Keratinocyte (primary cell): ENCODE measurements around the gene PLB1. TPM values are rescaled to one million over a fixed set of nuclear protein-coding genes. Genes with fewer than 3 reads are reported as not detected.

Experiments used
- DNase-seq: peaks from one replicate; pipeline ENCODE4 v3.0.0-alpha.2; 2011; ENCODE audit warnings: low read depth, missing footprints, low spot score
- FAIRE-seq: peaks from 2 replicates; lab custom pipeline; 2011; peaks lifted over from hg19 to GRCh38; lab: Jason Lieb, UNC
- H2AFZ ChIP-seq: 2 replicates; pipeline ENCODE4 v1.6.0; 2012; ENCODE audit warnings: low read length, control low read depth, inconsistent platforms; ENCODE audit not compliant: control insufficient read depth
- H3K27ac ChIP-seq: 2 replicates; pipeline ENCODE4 v1.5.1; 2011; ENCODE audit warnings: low read length; ENCODE audit not compliant: control insufficient read depth, insufficient read depth
- H3K27me3 ChIP-seq: 3 replicates; pipeline ENCODE4 v1.6.0; 2011; ENCODE audit warnings: low read length; ENCODE audit not compliant: control insufficient read depth, insufficient read depth; ENCODE audit errors: extremely low read depth
- H3K36me3 ChIP-seq, 2 experiments: 2 replicates in 1 of 2; 3 replicates in 1 of 2; pipeline ENCODE4 v1.5.1; 2011; ENCODE audit warnings: low read length in 2 of 2, mild to moderate bottlenecking in 1 of 2; ENCODE audit not compliant: control insufficient read depth in 2 of 2, insufficient read depth in 2 of 2; ENCODE audit errors: extremely low read depth in 1 of 2
- H3K4me1 ChIP-seq: 3 replicates; pipeline ENCODE4 v1.5.1; 2011; ENCODE audit warnings: low read length; ENCODE audit not compliant: control insufficient read depth, insufficient read depth; ENCODE audit errors: extremely low read depth
- H3K4me2 ChIP-seq: 3 replicates; pipeline ENCODE4 v1.6.0; 2011; ENCODE audit warnings: low read depth, low read length; ENCODE audit not compliant: control insufficient read depth, insufficient read depth; ENCODE audit errors: extremely low read depth
- H3K4me3 ChIP-seq, 3 experiments: fragments of 200-600 bp in 1 of 3; sonication (generic) in 1 of 3; 2 replicates in 2 of 3; 3 replicates in 1 of 3; pipeline ENCODE4 v1.5.1; 2011 to 2016; ENCODE audit warnings: low read length in 3 of 3, mild to moderate bottlenecking in 3 of 3, control low read depth in 2 of 3, inconsistent platforms in 1 of 3, low read depth in 1 of 3, mixed read lengths in 1 of 3, mixed run types in 1 of 3, moderate library complexity in 1 of 3; ENCODE audit not compliant: control insufficient read depth in 2 of 3, insufficient read depth in 2 of 3; ENCODE audit errors: extremely low read depth in 1 of 3
- H3K79me2 ChIP-seq: 2 replicates; pipeline ENCODE4 v1.6.0; 2012; ENCODE audit warnings: low read length; ENCODE audit not compliant: control insufficient read depth, insufficient read depth
- H3K9ac ChIP-seq: 3 replicates; pipeline ENCODE4 v1.6.0; 2011; ENCODE audit warnings: low read length; ENCODE audit not compliant: control insufficient read depth, insufficient read depth; ENCODE audit errors: extremely low read depth
- H3K9me1 ChIP-seq: 3 replicates; pipeline ENCODE4 v1.6.0; 2011; ENCODE audit warnings: low read length; ENCODE audit not compliant: control insufficient read depth, insufficient read depth; ENCODE audit errors: extremely low read depth
- H3K9me3 ChIP-seq: 2 replicates; pipeline ENCODE4 v1.5.1; 2012; ENCODE audit warnings: low read depth, low read length; ENCODE audit not compliant: control insufficient read depth
- H4K20me1 ChIP-seq: 3 replicates; pipeline ENCODE4 v1.6.0; 2011; ENCODE audit warnings: low read length; ENCODE audit not compliant: control insufficient read depth, insufficient read depth; ENCODE audit errors: extremely low read depth
- EZH2 ChIP-seq: IDR thresholded peaks from one replicate; pipeline ENCODE4 v1.6.1; 2012; ENCODE audit warnings: inconsistent platforms, mild to moderate bottlenecking, low read length, moderate library complexity
- dilution Hi-C: fragments of 300-500 bp; cut with MboI; formaldehyde crosslinking; loops from one replicate; pipeline ENCODE4 v1.7.0; 2020; ENCODE audit warnings: low sequenced_read_pairs; ENCODE audit not compliant: extremely low pct_ligation_motif_present
- polyA plus RNA-seq, 5 experiments: library from polyadenylated mRNA; depleted of rRNA in 3 of 5; stranded (reverse) in 3 of 5; stranded (forward) in 1 of 5; unstranded in 1 of 5; fragments of >200 nt; gene quantifications; 1 replicate in 1 of 5; 2 replicates in 3 of 5; 3 replicates in 1 of 5; pipeline versions ENCODE4 v1.2.1 to v1.2.3, GENCODE V29; 2011 to 2012; ENCODE audit warnings: missing spikeins in 2 of 5, low read depth in 1 of 5, low replicate concordance in 1 of 5
- TF ChIP-seq, protein P1 (sequence below), 3 experiments: IDR thresholded peaks in 1 of 3; conservative IDR thresholded peaks in 1 of 3; optimal IDR thresholded peaks in 1 of 3; 2 replicates in 2 of 3; 3 replicates in 1 of 3; pipeline versions ENCODE3 to v1.5.1; 2011; ENCODE audit warnings: low read length in 3 of 3, mild to moderate bottlenecking in 3 of 3, moderate library complexity in 2 of 3, control low read depth in 1 of 3, inconsistent platforms in 1 of 3; ENCODE audit not compliant: insufficient read depth in 2 of 3; ENCODE audit errors: extremely low read depth in 1 of 3

The PLB1 gene
- polyA plus RNA-seq, 1 donor (not counting 4 experiments of a cell fraction or from before 2014, with no cell fraction given) = 6.7 TPM

DNA sequence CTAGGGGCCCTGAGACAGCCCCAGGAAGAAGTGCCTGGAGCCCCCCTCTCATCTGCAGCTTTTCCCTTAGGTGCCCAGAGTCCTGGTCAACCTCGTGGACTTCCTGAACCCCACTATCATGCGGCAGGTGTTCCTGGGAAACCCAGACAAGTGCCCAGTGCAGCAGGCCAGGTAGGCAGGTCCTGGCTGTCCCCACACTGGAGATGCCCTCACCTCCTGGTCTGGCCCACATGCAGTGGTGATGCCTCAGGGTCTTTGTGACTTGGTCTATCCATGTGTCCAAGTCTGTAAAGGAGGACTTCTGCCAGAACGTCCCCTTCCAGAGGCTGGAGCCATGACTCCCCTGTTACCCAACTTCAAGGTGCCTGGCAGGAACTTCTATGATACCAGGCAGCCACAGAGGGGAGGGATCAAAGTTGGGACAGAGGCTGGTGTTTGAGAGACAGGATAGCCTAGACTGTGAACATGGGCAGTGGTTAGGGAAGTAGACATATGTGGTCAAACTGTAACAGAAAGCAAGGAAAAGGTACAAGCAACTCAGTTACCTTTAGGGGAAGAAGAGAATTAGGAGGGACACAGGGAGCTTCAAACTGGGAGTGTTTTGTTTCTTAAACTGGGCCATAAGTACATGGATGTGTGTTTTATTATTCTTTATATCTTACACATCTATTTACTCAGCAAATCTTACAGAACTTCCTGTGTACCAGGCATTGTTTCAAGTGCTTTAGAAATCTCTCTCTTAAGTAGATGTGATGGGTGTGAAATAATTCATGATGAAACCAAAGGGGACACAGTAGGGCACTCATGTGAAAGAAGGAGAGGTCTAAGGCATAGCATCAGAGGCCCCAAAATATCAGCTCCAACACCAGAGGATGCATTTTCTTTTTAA lies 107.1 kb downstream of the PLB1 start:
- DNase-seq (no peak), FAIRE-seq (no peak)
- no peaks in the 10 kb centered on the region for H3K27me3 ChIP-seq
- H3K36me3 ChIP-seq = no peaks in the 10 kb centered on the region
- H3K9me1 ChIP-seq = no peaks in the 10 kb centered on the region
- H3K9me3 ChIP-seq = no peaks in the 10 kb centered on the region
- peaks cover 5% of the 10 kb centered on the region for H3K4me1 ChIP-seq
- no peak overlapping the region for H2AFZ ChIP-seq
- H3K4me2 ChIP-seq = no peak overlapping the region
- H3K4me3 ChIP-seq = no peak overlapping the region
- H3K79me2 ChIP-seq = no peaks in the 10 kb centered on the region
- no peaks in the 10 kb centered on the region for H4K20me1 ChIP-seq
- no peak overlapping the region for H3K9ac ChIP-seq
- no peak overlapping the region for H3K27ac ChIP-seq
- TF ChIP-seq EZH2 = no peak
- TF ChIP-seq, protein P1, sequence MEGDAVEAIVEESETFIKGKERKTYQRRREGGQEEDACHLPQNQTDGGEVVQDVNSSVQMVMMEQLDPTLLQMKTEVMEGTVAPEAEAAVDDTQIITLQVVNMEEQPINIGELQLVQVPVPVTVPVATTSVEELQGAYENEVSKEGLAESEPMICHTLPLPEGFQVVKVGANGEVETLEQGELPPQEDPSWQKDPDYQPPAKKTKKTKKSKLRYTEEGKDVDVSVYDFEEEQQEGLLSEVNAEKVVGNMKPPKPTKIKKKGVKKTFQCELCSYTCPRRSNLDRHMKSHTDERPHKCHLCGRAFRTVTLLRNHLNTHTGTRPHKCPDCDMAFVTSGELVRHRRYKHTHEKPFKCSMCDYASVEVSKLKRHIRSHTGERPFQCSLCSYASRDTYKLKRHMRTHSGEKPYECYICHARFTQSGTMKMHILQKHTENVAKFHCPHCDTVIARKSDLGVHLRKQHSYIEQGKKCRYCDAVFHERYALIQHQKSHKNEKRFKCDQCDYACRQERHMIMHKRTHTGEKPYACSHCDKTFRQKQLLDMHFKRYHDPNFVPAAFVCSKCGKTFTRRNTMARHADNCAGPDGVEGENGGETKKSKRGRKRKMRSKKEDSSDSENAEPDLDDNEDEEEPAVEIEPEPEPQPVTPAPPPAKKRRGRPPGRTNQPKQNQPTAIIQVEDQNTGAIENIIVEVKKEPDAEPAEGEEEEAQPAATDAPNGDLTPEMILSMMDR (optimal IDR thresholded peaks at IDR 0.05 in 1 of 3, IDR thresholded peaks at IDR 0.05 in 1 of 3, conservative IDR thresholded peaks at IDR 0.05 in 1 of 3; ENCODE audit: extremely low read depth in 1 of 3, insufficient read depth in 2 of 3, low read length in 3 of 3) = no peak
- dilution Hi-C loops = no loop called here

DNA sequence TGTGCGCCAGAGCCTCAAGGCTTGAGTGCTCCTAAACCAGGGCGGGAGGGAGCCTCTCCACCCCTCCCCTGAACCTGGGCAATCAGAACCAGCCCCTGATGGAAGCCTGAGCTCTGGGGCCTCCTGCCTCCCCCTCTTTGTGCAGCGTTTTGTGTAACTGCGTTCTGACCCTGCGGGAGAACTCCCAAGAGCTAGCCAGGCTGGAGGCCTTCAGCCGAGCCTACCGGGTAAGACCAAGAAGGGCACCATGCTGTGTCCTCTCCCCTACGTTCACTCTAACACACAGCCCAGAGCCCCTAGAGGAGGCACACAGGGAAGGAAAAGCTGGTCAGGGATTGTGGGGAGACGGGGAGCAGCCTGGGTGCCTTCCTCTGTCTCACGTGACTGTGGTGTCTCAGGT lies 108.0 kb downstream of the PLB1 start:
- FAIRE-seq (no peak), DNase-seq (no peak)
- Histone ChIP-seq H3K9me1 (no peaks in the 10 kb centered on the region), H3K79me2 (no peaks in the 10 kb centered on the region), H3K27ac (no peak overlapping the region), H3K36me3 (no peaks in the 10 kb centered on the region), H3K4me3 (no peak overlapping the region), H2AFZ (no peak overlapping the region), H3K9me3 (no peaks in the 10 kb centered on the region), H3K4me1 (peaks cover 12% of the 10 kb centered on the region), H3K4me2 (no peak overlapping the region), H3K27me3 (no peaks in the 10 kb centered on the region), H3K9ac (no peak overlapping the region), H4K20me1 (no peaks in the 10 kb centered on the region)
- dilution Hi-C loops = no loop called here
- no peak for TF ChIP-seq EZH2
- TF ChIP-seq, protein P1 (optimal IDR thresholded peaks at IDR 0.05 in 1 of 3, IDR thresholded peaks at IDR 0.05 in 1 of 3, conservative IDR thresholded peaks at IDR 0.05 in 1 of 3; ENCODE audit: extremely low read depth in 1 of 3, insufficient read depth in 2 of 3, low read length in 3 of 3) = no peak
